Omental fat pad (tissue), 4 donors: ENCODE measurements around the gene EPG5. TPM values are rescaled to one million over a fixed set of nuclear protein-coding genes. Genes with fewer than 3 reads are reported as not detected.
A peak's percentile ranks its signal among the peaks of the same experiment; 100 is the strongest.

Experiments used
- ATAC-seq: fragments of 150-250 bp; one replicate; pipeline ENCODE4 v1.9.1; 2016; ENCODE audit warnings: mild to moderate bottlenecking, moderate library complexity; ENCODE audit not compliant: low FRiP score
- DNase-seq: peaks from one replicate; pipeline ENCODE4 v3.0.0-alpha.2; 2019; ENCODE audit warnings: low spot score
- CTCF ChIP-seq, 3 donors: fragments of 450-650 bp; IDR thresholded peaks; one replicate each; pipeline ENCODE4 v1.5.1; 2016 to 2017; ENCODE audit warnings: antibody characterized with exemption in 3 of 3, mild to moderate bottlenecking in 3 of 3, moderate library complexity in 2 of 3
- total RNA-seq, 4 donors: library from RNA; depleted of rRNA; stranded (reverse); fragments of >200 nt; gene quantifications; one replicate each; pipeline ENCODE4 v1.1.0, GENCODE V29; 2016

EPG5 gene
- total RNA-seq, 4 donors from 2014 or later, result 24.9 to 43.7 (median 26.2) TPM

DNA sequence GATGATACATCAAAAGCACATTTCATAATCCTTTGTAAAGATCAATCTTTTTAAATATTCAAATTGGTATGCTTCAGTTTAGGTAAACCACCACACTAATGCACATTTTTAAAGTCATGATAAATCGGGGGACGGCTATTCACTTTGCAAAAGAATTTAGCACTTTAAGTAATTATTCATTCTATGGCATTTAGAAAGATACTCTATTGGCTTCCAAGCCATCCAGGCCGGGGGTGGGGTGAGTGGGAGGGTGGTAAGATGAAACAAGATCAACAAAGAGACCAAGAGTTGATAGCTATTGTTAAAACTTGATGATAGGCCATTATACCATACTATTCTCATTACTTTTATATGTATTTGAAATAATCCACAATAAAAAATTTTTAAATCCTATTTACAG, 41.0 kb downstream of the EPG5 start:
- ATAC-seq (no peak), DNase-seq (no peak)
- TF ChIP-seq CTCF (IDR thresholded peaks at IDR 0.05), result no peak

GRCh38 chr18:45923138-45923537, 44.0 kb downstream of the EPG5 start:
- no peak for TF ChIP-seq CTCF (IDR thresholded peaks at IDR 0.05)
- no peak for ATAC-seq

GRCh38 chr18:45920367-45920766, 46.8 kb downstream of the EPG5 start:
- TF ChIP-seq CTCF (IDR thresholded peaks at IDR 0.05), result no peak
- ATAC-seq, result peak; percentile 78
- DNase-seq, result peak; percentile 44

More at GRCh38 chr18:45923138-45923537, 44.0 kb downstream of the EPG5 start:
- no peak for DNase-seq

DNA sequence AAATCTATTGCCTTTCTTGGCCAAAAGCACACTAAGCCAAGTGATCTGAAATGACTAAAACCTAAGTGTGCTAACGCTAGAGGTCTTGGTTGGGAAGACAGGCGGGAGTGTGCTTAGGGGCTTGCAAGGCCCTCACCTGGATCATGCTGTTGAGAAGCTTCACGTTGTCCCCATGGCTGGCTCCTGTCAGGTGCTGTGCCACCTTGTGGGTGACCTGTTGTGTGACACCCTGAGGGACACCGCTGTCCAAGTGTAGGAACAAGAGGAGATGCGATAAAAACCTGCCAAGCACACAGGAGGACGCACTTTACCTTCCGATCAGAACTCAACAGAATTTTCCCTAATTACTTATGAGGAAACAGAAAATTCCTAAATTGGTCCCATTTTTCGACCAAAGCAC, 50.8 kb downstream of the EPG5 start:
- no peak for TF ChIP-seq CTCF (IDR thresholded peaks at IDR 0.05)
- ATAC-seq (no peak), DNase-seq (no peak)

- TF ChIP-seq CTCF (IDR thresholded peaks at IDR 0.05), result no peak
- ATAC-seq (no peak), DNase-seq (no peak)
These were observed 53.9 kb downstream of the EPG5 start for GRCh38 chr18:45913276-45913675.

GRCh38 chr18:45910405-45911023, 56.6 kb downstream of the EPG5 start:
- no peak for TF ChIP-seq CTCF (IDR thresholded peaks at IDR 0.05)
- no peak for ATAC-seq
- DNase-seq, result no peak

DNA sequence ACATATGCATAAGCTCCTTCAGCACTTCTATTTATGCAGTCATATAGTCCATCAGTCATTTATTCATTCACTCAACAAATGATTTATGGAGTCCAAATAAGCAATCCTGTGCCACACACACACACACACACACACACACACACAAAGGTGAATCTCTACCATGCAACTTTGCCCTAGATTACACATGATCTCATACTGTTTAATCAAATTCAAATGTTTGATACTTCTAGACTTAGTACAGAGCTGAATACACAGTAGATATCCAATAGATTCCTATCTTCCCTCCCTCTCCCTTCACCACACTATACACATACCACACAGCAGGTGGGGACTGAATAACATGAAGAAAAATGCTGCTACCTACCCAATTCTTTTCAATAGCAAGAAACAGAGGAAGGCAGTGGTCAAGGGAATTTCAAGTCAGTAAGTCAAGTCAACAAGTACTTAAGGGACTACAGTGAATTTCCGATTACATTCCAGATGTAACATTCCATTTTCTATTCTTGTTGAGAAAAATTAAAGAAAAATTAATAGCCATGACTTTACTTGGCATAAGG, 65.4 kb downstream of the EPG5 start:
- no peak for TF ChIP-seq CTCF (IDR thresholded peaks at IDR 0.05)
- DNase-seq (no peak), ATAC-seq (no peak)
